GM13977 (cell line): Measurements from ENCODE around the gene PDSS2.

ENCODE experiments used
- DNase-seq: peaks from one replicate; pipeline ENCODE4 v3.0.0; 2012; ENCODE audit warnings: low spot score
- in situ Hi-C: fragments of 300-500 bp; cut with MboI; formaldehyde crosslinking; loops from one replicate; pipeline ENCODE4 v1.12.0; 2022; ENCODE audit warnings: low sequenced_read_pairs, low pct_unique_long_range_greater_than_20kb, mixed read lengths, inconsistent platforms; ENCODE audit not compliant: unreplicated experiment
- TF ChIP-seq, protein P1 (sequence below): IDR thresholded peaks from 2 replicates; pipeline ENCODE4 v1.5.1; 2012; ENCODE audit warnings: mild to moderate bottlenecking, control low read depth; ENCODE audit not compliant: insufficient read depth; ENCODE audit errors: extremely low read depth, missing control alignments

The PDSS2 gene

DNA sequence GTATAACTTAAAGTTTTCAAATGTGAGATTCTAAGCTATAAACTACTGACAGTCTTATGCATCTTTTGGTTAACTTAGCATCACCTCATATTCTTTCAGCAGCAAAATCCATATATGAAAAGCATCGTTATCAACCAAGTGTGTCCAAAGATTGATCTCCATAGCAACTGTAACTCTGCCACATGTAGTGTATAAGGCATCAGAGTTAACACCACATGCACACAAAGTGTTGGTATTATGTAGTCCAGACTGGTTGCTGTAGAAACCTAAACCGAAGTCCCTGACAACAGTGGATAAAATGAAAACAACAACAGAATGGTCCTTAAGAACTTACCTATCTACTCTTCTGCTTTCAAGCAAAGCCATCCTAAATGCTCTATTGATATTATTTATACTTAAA, 39.6 kb downstream of the PDSS2 start:
- in situ Hi-C loops, result no loop called here
- no peak for DNase-seq
- TF ChIP-seq, protein P1, sequence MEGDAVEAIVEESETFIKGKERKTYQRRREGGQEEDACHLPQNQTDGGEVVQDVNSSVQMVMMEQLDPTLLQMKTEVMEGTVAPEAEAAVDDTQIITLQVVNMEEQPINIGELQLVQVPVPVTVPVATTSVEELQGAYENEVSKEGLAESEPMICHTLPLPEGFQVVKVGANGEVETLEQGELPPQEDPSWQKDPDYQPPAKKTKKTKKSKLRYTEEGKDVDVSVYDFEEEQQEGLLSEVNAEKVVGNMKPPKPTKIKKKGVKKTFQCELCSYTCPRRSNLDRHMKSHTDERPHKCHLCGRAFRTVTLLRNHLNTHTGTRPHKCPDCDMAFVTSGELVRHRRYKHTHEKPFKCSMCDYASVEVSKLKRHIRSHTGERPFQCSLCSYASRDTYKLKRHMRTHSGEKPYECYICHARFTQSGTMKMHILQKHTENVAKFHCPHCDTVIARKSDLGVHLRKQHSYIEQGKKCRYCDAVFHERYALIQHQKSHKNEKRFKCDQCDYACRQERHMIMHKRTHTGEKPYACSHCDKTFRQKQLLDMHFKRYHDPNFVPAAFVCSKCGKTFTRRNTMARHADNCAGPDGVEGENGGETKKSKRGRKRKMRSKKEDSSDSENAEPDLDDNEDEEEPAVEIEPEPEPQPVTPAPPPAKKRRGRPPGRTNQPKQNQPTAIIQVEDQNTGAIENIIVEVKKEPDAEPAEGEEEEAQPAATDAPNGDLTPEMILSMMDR, result no peak

DNA sequence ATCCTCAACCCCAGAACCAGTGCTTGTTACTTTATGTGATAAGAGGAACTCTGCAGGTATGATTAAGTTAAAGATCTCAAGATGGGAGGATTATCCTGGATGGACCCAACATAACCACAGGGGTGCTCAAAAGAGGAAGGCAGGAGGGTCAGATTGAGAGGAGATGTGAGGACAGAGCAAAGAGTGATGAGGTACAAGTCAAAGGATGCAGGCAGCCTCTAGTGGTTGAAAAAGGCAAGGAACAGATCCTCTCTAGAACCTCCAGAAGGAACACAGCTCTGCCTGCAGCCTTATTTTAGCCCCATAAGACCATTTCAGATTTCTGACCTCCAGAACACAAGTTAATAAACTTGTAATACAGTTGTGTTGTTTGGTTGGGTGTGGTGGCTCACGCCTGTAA, 41.2 kb downstream of the PDSS2 start:
- in situ Hi-C loops, result no loop called here
- TF ChIP-seq, protein P1, result peak; percentile 46
- peak; percentile 19 for DNase-seq

DNA sequence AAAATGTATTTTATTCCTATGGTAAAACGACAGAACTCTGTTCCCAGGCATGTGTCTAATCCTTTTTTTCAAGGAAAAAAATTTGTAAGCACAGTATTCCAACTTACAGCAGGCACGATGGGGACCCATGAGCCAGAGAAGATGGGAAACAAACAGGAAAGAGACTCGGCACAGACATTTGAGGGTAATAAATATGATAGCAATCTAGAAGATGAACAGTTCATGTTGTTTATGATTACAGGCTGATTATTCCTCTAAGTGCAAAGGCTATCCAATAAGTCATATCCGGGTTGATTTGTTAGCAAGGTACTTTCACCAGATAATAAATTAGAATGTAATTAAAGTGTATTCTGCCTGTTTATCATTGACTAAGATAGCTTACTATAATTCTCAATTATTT, 43.2 kb downstream of the PDSS2 start:
- DNase-seq, result no peak
- in situ Hi-C loops, result no loop called here

DNA sequence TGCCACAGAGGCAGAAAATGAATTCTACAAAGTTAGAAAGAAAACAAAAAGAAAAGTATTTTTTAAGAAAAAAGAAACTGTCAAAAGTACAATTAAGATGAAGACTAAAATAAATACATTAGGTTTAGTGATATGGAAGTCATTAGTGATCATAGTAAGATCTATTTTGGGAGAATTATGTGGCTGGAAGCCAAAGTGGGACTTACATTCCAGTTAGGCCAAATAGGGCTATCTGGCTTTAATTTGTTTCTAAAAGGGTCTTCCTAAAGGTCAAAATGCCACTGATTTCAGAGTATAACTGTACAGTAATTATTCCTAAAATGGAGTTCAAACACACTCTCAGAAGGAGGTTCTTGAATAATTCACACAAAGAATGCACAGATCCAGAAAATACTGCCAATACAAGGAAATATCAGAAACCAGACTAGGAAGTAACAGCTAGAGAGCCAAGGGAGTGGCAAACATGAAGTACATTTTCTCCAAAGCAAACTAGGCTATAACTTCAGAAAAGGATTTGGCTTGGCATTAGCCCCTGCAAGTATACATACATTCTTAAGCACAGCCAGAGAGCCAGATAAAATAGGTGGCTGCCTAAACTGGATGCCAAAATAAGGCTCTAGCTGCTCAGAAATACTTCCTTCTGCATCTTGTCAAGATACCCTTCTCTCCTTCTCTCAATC, 45.3 kb downstream of the PDSS2 start:
- in situ Hi-C loops, result no loop called here
- TF ChIP-seq, protein P1, result no peak

More for the DNA sequence above, 43.2 kb downstream of the PDSS2 start:
- TF ChIP-seq, protein P1, result no peak

DNA sequence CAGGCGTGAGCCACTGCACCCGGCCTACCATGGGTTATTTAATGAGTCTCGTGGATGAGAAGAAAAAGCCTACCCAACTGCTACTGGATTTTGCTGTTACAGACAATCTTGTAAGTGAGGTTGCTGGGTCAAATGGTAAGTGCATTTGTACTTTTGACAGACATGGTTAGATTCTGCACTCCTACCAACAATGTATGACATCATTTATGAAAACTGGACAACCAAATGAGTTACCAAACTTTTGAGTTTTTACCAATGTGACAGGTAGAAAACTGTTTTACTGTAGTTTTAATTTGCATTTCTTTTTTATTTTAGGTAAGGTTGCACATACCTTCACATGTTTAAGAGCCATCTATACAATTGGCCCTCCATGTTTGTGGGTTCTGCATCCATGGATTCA, 48.2 kb downstream of the PDSS2 start:
- TF ChIP-seq, protein P1, result no peak
- in situ Hi-C loops, result no loop called here
- DNase-seq, result no peak

More for the DNA sequence above, 45.3 kb downstream of the PDSS2 start:
- DNase-seq, result no peak

DNA sequence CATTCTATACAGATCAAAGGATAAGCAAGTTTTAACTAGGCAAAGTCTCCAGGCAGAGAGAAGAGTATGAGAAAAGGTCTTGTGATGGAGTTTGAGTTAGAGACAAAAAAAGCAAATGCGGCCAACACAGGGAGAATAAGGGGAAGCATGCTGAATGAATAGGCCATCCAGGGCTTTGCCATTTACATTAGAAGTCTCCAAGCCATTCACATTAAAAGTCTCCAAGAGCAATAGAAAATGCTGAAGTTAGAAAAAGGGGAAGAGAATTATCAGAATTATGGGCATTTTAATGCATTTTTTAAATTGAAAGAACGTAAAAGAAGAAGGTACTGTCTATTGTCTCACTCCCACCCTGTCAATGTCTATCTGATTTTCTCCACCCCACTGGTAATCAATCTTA, 49.4 kb downstream of the PDSS2 start:
- TF ChIP-seq, protein P1, result no peak
- DNase-seq, result no peak
- in situ Hi-C loops, result no loop called here
